Naive thymus-derived CD8-positive, alpha-beta T cell (primary cell): ENCODE results near the gene GRID1. TPM values are rescaled to one million over a fixed set of nuclear protein-coding genes. Genes with fewer than 3 reads are reported as not detected.

ENCODE experiments used
- ATAC-seq, 2 donors: fragments of 150-1000 bp; cut with Tn5 transposase in 1 of 2; sonication (Bioruptor Pico), chemical (Tn5 transposase) in 1 of 2; 1 replicate in 1 of 2; 2 replicates in 1 of 2; pipeline ENCODE4 v1.10.0; 2021; ENCODE audit warnings: mild to moderate bottlenecking in 2 of 2, moderate library complexity in 2 of 2
- POLR2A ChIA-PET: fragments of 350-600 bp; sonication (Branson Sonifier 250); formaldehyde crosslinking; loops from one replicate; lab custom pipeline; 2021; ENCODE audit warnings: antibody characterized with exemption; lab: Charles Lee
- DNase-seq, 10 donors: peaks; one replicate each; pipeline versions ENCODE4 v3.0.0 to v3.0.0-alpha.2; 2020 to 2022
- H3K27ac Mint-ChIP-seq, 10 donors: one replicate each; pipeline ENCODE4 v1.8.0; 2020 to 2022; ENCODE audit warnings: mild to moderate bottlenecking in 10 of 10, mixed read lengths in 10 of 10, moderate library complexity in 4 of 10, inconsistent platforms in 1 of 10
- H3K27me3 Mint-ChIP-seq, 5 donors: one replicate each; pipeline ENCODE4 v1.8.0; 2021 to 2022; ENCODE audit warnings: mixed read lengths in 5 of 5
- H3K36me3 Mint-ChIP-seq, 3 donors: one replicate each; pipeline ENCODE4 v1.8.0; 2020 to 2022; ENCODE audit warnings: mixed read lengths in 3 of 3, mild to moderate bottlenecking in 2 of 3, inconsistent platforms in 1 of 3
- H3K4me1 Mint-ChIP-seq, 4 donors: one replicate each; pipeline ENCODE4 v1.8.0; 2021 to 2022; ENCODE audit warnings: mixed read lengths in 4 of 4
- H3K4me3 Mint-ChIP-seq, 10 donors: one replicate each; pipeline ENCODE4 v1.8.0; 2020 to 2022; ENCODE audit warnings: mild to moderate bottlenecking in 10 of 10, mixed read lengths in 10 of 10, moderate library complexity in 6 of 10, inconsistent platforms in 1 of 10
- H3K9me3 Mint-ChIP-seq, 9 donors: one replicate each; pipeline ENCODE4 v1.8.0; 2020 to 2022; ENCODE audit warnings: mixed read lengths in 9 of 9, mild to moderate bottlenecking in 3 of 9, inconsistent platforms in 1 of 9, moderate library complexity in 1 of 9
- polyA plus RNA-seq, 3 donors: library from polyadenylated mRNA; unstranded; fragments of 300-500 nt; fragmentation: Illumina TruSeq; gene quantifications; one replicate each; pipeline ENCODE4 v1.2.3, GENCODE V29; 2021
- total RNA-seq, 8 experiments: library from RNA in 2 of 8; stranded (reverse) in 2 of 8; gene quantifications; one replicate each; pipeline ENCODE4 v1.2.3 and lab custom pipeline; 2021 to 2026

GRID1 gene
- total and polyA plus RNA-seq, 5 experiments from 2014 or later: not detected

- H3K27me3 Mint-ChIP-seq: peaks cover 0 to 5% (median 3%) of the 10 kb centered on the region in 5 donors
- POLR2A ChIA-PET: no interaction called here
- ATAC-seq (no peak), DNase-seq (no peak)
- no peaks in the 10 kb centered on the region for H3K9me3 Mint-ChIP-seq
- H3K4me3 Mint-ChIP-seq: no peak overlapping the region
- no peaks in the 10 kb centered on the region for H3K4me1 Mint-ChIP-seq
- H3K27ac Mint-ChIP-seq: no peak overlapping the region
- H3K36me3 Mint-ChIP-seq: no peaks in the 10 kb centered on the region
Measured at GRCh38 chr10:85868627-85869499, 497.7 kb downstream of the GRID1 start.

GRCh38 chr10:85864868-85865526 lies 501.6 kb downstream of the GRID1 start:
- POLR2A ChIA-PET: no interaction called here
- Mint-ChIP-seq H3K9me3 (no peaks in the 10 kb centered on the region), H3K4me1 (no peaks in the 10 kb centered on the region), H3K27ac (no peak overlapping the region), H3K4me3 (no peak overlapping the region), H3K27me3 (peaks cover 3 to 19% (median 12%) of the 10 kb centered on the region in 5 donors), H3K36me3 (no peaks in the 10 kb centered on the region)
- no peak for ATAC-seq
- no peak for DNase-seq

GRCh38 chr10:85864173-85864549 lies 502.4 kb downstream of the GRID1 start:
- Mint-ChIP-seq H3K36me3 (no peaks in the 10 kb centered on the region), H3K4me3 (no peak overlapping the region), H3K27me3 (peaks cover 3 to 23% (median 15%) of the 10 kb centered on the region in 5 donors), H3K4me1 (no peaks in the 10 kb centered on the region), H3K27ac (no peak overlapping the region), H3K9me3 (no peaks in the 10 kb centered on the region)
- DNase-seq (no peak), ATAC-seq (no peak)
- POLR2A ChIA-PET: no interaction called here

- Mint-ChIP-seq H3K4me1 (no peaks in the 10 kb centered on the region), H3K4me3 (no peak overlapping the region), H3K27me3 (peaks cover 4 to 26% (median 18%) of the 10 kb centered on the region in 5 donors), H3K36me3 (no peaks in the 10 kb centered on the region), H3K9me3 (peaks cover 0 to 1% (median 0%) of the 10 kb centered on the region in 9 donors), H3K27ac (peak overlapping the region in 1 of 10 donors; percentile 2)
- DNase-seq (no peak), ATAC-seq (no peak)
- POLR2A ChIA-PET: no interaction called here
Measured at GRCh38 chr10:85863301-85864172, 503.1 kb downstream of the GRID1 start.

- POLR2A ChIA-PET: no interaction called here
- H3K27me3 Mint-ChIP-seq: peaks cover 4 to 26% (median 15%) of the 10 kb centered on the region in 5 donors
Measured at GRCh38 chr10:85862771-85863170, 503.8 kb downstream of the GRID1 start.

GRCh38 chr10:85861513-85862197 lies 504.9 kb downstream of the GRID1 start:
- ATAC-seq (no peak), DNase-seq (no peak)
- Mint-ChIP-seq H3K36me3 (no peaks in the 10 kb centered on the region), H3K27ac (no peak overlapping the region), H3K27me3 (peaks cover 8 to 29% (median 15%) of the 10 kb centered on the region in 5 donors), H3K4me3 (no peak overlapping the region), H3K9me3 (peaks cover 0 to 1% (median 0%) of the 10 kb centered on the region in 9 donors), H3K4me1 (no peaks in the 10 kb centered on the region)
- POLR2A ChIA-PET: no interaction called here

More at GRCh38 chr10:85862771-85863170, 503.8 kb downstream of the GRID1 start:
- Mint-ChIP-seq H3K9me3 (peaks cover 0 to 1% (median 0%) of the 10 kb centered on the region in 9 donors), H3K27ac (no peak overlapping the region), H3K4me1 (no peaks in the 10 kb centered on the region), H3K4me3 (no peak overlapping the region), H3K36me3 (no peaks in the 10 kb centered on the region)
- DNase-seq (no peak), ATAC-seq (no peak)

GRCh38 chr10:85859859-85860258 lies 506.7 kb downstream of the GRID1 start:
- no peak for DNase-seq
- ATAC-seq: no peak
- Mint-ChIP-seq H3K9me3 (peaks cover 0 to 1% (median 0%) of the 10 kb centered on the region in 9 donors), H3K4me1 (no peaks in the 10 kb centered on the region), H3K27ac (no peak overlapping the region), H3K4me3 (no peak overlapping the region), H3K27me3 (peaks cover 9 to 39% (median 17%) of the 10 kb centered on the region in 5 donors), H3K36me3 (no peaks in the 10 kb centered on the region)
- POLR2A ChIA-PET: no interaction called here

GRCh38 chr10:85858776-85859515 lies 507.6 kb downstream of the GRID1 start:
- H3K36me3 Mint-ChIP-seq: no peaks in the 10 kb centered on the region
- no peak overlapping the region for H3K27ac Mint-ChIP-seq
- POLR2A ChIA-PET: no interaction called here
- no peaks in the 10 kb centered on the region for H3K4me1 Mint-ChIP-seq
- DNase-seq (no peak), ATAC-seq (no peak)
- peaks cover 0 to 1% (median 0%) of the 10 kb centered on the region in 9 donors for H3K9me3 Mint-ChIP-seq
- H3K4me3 Mint-ChIP-seq: no peak overlapping the region
- H3K27me3 Mint-ChIP-seq: peaks cover 9 to 38% (median 17%) of the 10 kb centered on the region in 5 donors

- Mint-ChIP-seq H3K27me3 (peaks cover 9 to 34% (median 17%) of the 10 kb centered on the region in 5 donors), H3K4me3 (no peak overlapping the region), H3K4me1 (no peaks in the 10 kb centered on the region), H3K9me3 (peaks cover 0 to 1% (median 0%) of the 10 kb centered on the region in 9 donors), H3K27ac (no peak overlapping the region), H3K36me3 (no peaks in the 10 kb centered on the region)
- no peak for DNase-seq
- no peak for ATAC-seq
- POLR2A ChIA-PET: no interaction called here
Measured at GRCh38 chr10:85857791-85858190, 508.8 kb downstream of the GRID1 start.

- ATAC-seq: no peak
- no peak for DNase-seq
- H3K36me3 Mint-ChIP-seq: no peaks in the 10 kb centered on the region
- no peak overlapping the region for H3K27ac Mint-ChIP-seq
- H3K4me1 Mint-ChIP-seq: no peaks in the 10 kb centered on the region
- no peak overlapping the region for H3K4me3 Mint-ChIP-seq
- peaks cover 8 to 31% (median 17%) of the 10 kb centered on the region in 5 donors for H3K27me3 Mint-ChIP-seq
- H3K9me3 Mint-ChIP-seq: peaks cover 0 to 1% (median 0%) of the 10 kb centered on the region in 9 donors
- POLR2A ChIA-PET: no interaction called here
Measured at GRCh38 chr10:85857305-85857704, 509.3 kb downstream of the GRID1 start.

- POLR2A ChIA-PET: no interaction called here
- H3K27ac Mint-ChIP-seq: no peak overlapping the region
- H3K4me1 Mint-ChIP-seq: no peaks in the 10 kb centered on the region
- peaks cover 0 to 4% (median 0%) of the 10 kb centered on the region in 9 donors for H3K9me3 Mint-ChIP-seq
- ATAC-seq (no peak), DNase-seq (no peak)
- no peaks in the 10 kb centered on the region for H3K36me3 Mint-ChIP-seq
- peaks cover 0 to 15% (median 4%) of the 10 kb centered on the region in 5 donors for H3K27me3 Mint-ChIP-seq
- no peak overlapping the region for H3K4me3 Mint-ChIP-seq
Measured at GRCh38 chr10:85851934-85852333, 514.7 kb downstream of the GRID1 start.
